Measurements from ENCODE around the gene DDX17.

DNA sequence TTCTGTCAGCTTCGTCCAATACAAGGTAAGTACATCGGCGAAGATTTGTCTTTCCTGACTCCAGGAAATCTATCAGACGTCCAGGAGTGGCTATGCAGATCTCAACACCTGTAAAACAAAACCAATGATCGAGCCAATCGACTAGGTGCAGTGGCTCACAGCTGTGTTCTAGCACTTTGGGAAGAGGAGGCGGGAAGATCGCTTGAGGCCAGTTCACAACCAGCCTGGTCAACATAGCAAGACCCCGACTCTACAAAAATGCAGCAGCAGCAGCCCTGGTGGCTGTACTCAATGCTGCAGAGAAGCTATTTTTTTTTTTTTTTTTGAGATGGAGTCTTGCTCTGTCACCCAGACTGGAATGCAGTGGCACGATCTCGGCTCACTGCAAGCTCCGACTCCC lies 11.2 kb downstream of the DDX17 start:
- TF ChIP-seq, protein P1, sequence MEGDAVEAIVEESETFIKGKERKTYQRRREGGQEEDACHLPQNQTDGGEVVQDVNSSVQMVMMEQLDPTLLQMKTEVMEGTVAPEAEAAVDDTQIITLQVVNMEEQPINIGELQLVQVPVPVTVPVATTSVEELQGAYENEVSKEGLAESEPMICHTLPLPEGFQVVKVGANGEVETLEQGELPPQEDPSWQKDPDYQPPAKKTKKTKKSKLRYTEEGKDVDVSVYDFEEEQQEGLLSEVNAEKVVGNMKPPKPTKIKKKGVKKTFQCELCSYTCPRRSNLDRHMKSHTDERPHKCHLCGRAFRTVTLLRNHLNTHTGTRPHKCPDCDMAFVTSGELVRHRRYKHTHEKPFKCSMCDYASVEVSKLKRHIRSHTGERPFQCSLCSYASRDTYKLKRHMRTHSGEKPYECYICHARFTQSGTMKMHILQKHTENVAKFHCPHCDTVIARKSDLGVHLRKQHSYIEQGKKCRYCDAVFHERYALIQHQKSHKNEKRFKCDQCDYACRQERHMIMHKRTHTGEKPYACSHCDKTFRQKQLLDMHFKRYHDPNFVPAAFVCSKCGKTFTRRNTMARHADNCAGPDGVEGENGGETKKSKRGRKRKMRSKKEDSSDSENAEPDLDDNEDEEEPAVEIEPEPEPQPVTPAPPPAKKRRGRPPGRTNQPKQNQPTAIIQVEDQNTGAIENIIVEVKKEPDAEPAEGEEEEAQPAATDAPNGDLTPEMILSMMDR (conservative IDR thresholded peaks at IDR 0.05 in 1 of 2, IDR thresholded peaks at IDR 0.05 in 1 of 2; ENCODE audit: extremely low read depth in 1 of 2, insufficient read depth in 1 of 2, low read depth in 1 of 2, low read length in 2 of 2), result no peak
- no peak for TF ChIP-seq EZH2 (IDR thresholded peaks at IDR 0.05; ENCODE audit: borderline replicate concordance, low read length)
